Measurements from ENCODE around the gene DNAJC10.

- TF ChIP-seq CTCF (IDR thresholded peaks at IDR 0.05; ENCODE audit: low read length) (no peak), EZH2 (optimal IDR thresholded peaks at IDR 0.05; ENCODE audit: low read depth, low read length) (no peak)
These were observed 110.4 kb downstream of the DNAJC10 start for GRCh38 chr2:182826496-182826895.
